Stomach (tissue), 4 donors: ENCODE measurements around the gene LRRC4B.

Experiments
- EP300 ChIP-seq: sonication (generic); formaldehyde crosslinking; IDR thresholded peaks from one replicate; pipeline ENCODE4 v1.6.1; 2017; ENCODE audit warnings: antibody characterized with exemption
- POLR2A ChIP-seq, 4 donors: fragments of 450-650 bp; IDR thresholded peaks; one replicate each; pipeline ENCODE4 v1.6.1; 2016; ENCODE audit warnings: antibody characterized with exemption in 4 of 4, control low read depth in 2 of 4, mild to moderate bottlenecking in 1 of 4, moderate library complexity in 1 of 4
- POLR2AphosphoS5 ChIP-seq, 3 donors: sonication (generic); formaldehyde crosslinking; IDR thresholded peaks; one replicate each; pipeline ENCODE4 v1.6.1; 2016; ENCODE audit warnings: antibody characterized with exemption in 3 of 3
- TF ChIP-seq, protein P1 (sequence below), 7 experiments: fragments of 450-650 bp in 4 of 7; fragments of 200-600 bp in 3 of 7; sonication (generic) in 3 of 7; IDR thresholded peaks; one replicate each; pipeline ENCODE4 v1.5.1; 2016 to 2019; ENCODE audit warnings: antibody characterized with exemption in 7 of 7, control low read depth in 2 of 7, mild to moderate bottlenecking in 1 of 7

DNA sequence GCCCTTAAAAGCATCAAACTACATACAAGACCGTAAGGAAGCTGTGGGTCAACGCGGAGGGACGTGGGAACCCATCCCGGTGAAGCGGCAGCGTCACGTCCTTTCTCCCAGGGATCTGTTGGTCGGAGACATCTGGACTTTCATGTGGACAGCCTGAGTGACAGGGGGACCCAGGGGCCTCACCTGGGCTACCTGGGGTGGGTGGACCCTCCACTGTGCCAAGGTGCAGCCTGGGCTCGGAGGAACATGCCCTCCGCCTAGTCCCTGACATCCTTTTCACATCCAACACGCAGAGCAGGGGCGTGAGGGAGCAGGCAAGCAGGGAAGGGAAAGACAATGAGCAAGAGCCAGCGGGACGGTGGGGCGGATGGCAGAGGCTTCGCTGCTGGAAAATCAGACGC lies 77.8 kb downstream of the LRRC4B start:
- TF ChIP-seq, protein P1, sequence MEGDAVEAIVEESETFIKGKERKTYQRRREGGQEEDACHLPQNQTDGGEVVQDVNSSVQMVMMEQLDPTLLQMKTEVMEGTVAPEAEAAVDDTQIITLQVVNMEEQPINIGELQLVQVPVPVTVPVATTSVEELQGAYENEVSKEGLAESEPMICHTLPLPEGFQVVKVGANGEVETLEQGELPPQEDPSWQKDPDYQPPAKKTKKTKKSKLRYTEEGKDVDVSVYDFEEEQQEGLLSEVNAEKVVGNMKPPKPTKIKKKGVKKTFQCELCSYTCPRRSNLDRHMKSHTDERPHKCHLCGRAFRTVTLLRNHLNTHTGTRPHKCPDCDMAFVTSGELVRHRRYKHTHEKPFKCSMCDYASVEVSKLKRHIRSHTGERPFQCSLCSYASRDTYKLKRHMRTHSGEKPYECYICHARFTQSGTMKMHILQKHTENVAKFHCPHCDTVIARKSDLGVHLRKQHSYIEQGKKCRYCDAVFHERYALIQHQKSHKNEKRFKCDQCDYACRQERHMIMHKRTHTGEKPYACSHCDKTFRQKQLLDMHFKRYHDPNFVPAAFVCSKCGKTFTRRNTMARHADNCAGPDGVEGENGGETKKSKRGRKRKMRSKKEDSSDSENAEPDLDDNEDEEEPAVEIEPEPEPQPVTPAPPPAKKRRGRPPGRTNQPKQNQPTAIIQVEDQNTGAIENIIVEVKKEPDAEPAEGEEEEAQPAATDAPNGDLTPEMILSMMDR (IDR thresholded peaks at IDR 0.05) = no peak
- no peak for TF ChIP-seq POLR2AphosphoS5 (IDR thresholded peaks at IDR 0.05)
- TF ChIP-seq POLR2A (IDR thresholded peaks at IDR 0.05) = no peak
- no peak for TF ChIP-seq EP300
